ENCODE results near the gene ESR1.

GRCh38 chr6:152063170-152063921, 255.9 kb downstream of the ESR1 start:
- TF ChIP-seq CTCF (optimal IDR thresholded peaks at IDR 0.05 in 1 of 3, IDR thresholded peaks at IDR 0.05 in 1 of 3, conservative IDR thresholded peaks at IDR 0.05 in 1 of 3; ENCODE audit: extremely low read depth in 1 of 3, insufficient read depth in 2 of 3, low read length in 3 of 3) = no peak
- no peak for TF ChIP-seq EZH2 (IDR thresholded peaks at IDR 0.05; ENCODE audit: low read length)

Measured in keratinocyte (primary cell).